Activated CD4-positive, alpha-beta T cell treated with anti-CD3 and anti-CD28 coated beads, Interleukin-2, amount 10 ng/mL, durations not matched to agents 7 days and 5 days (primary cell): ENCODE data around the gene CDK19. TPM values are rescaled to one million over a fixed set of nuclear protein-coding genes. Genes with fewer than 3 reads are reported as not detected.
"Not testable (repeated sequence)": the region's sequence is repeated elsewhere in the genome, so short reads cannot be mapped to it uniquely, and the experiment has no call there.

Experiments used
- CTCF ChIA-PET: fragments of 350-600 bp; sonication (Branson Sonifier 250); formaldehyde crosslinking; loops from one replicate; lab custom pipeline; 2021; ENCODE audit warnings: antibody characterized with exemption; lab: Charles Lee
- POLR2A ChIA-PET: fragments of 350-600 bp; sonication (Branson Sonifier 250); formaldehyde crosslinking; loops from one replicate; lab custom pipeline; 2021; ENCODE audit warnings: antibody characterized with exemption; lab: Charles Lee
- DNase-seq: peaks from one replicate; pipeline ENCODE4 v3.0.0-alpha.2; 2020
- H3K27ac Mint-ChIP-seq: one replicate; pipeline ENCODE4 v1.8.0; 2021; ENCODE audit warnings: mild to moderate bottlenecking, moderate library complexity, mixed read lengths
- H3K27me3 Mint-ChIP-seq: one replicate; pipeline ENCODE4 v1.8.0; 2021; ENCODE audit warnings: mixed read lengths
- H3K36me3 Mint-ChIP-seq: one replicate; pipeline ENCODE4 v1.8.0; 2021; ENCODE audit warnings: low read depth, mixed read lengths
- H3K4me1 Mint-ChIP-seq: one replicate; pipeline ENCODE4 v1.8.0; 2021; ENCODE audit warnings: mixed read lengths
- H3K4me3 Mint-ChIP-seq: one replicate; pipeline ENCODE4 v1.8.0; 2021; ENCODE audit warnings: mild to moderate bottlenecking, moderate library complexity, mixed read lengths
- H3K9me3 Mint-ChIP-seq: one replicate; pipeline ENCODE4 v1.8.0; 2021; ENCODE audit warnings: mixed read lengths
- total RNA-seq, 2 experiments: library from RNA; stranded (reverse); gene quantifications; one replicate each; pipeline ENCODE4 v1.2.3, GENCODE V29; 2021

Gene CDK19
- total RNA-seq, 2 experiments from 2014 or later = 26.5 to 27.3 TPM

- POLR2A ChIA-PET = no interaction called here
- Mint-ChIP-seq H3K4me1 (peaks cover 9% of the 10 kb centered on the region), H3K27me3 (no peaks in the 10 kb centered on the region), H3K4me3 (no peak overlapping the region), H3K9me3 (no peaks in the 10 kb centered on the region), H3K27ac (no peak overlapping the region), H3K36me3 (peaks cover 45% of the 10 kb centered on the region)
- DNase-seq = no peak
- CTCF ChIA-PET = interaction anchor here (1.9 kb wide), 1 partner anchor 86 kb away, joined by 5 read pairs; no protein-coding TSS in a partner anchor
Measured at GRCh38 chr6:110618591-110619267, 196.5 kb downstream of the CDK19 start.

GRCh38 chr6:110617057-110617456, 198.2 kb downstream of the CDK19 start:
- peaks cover 42% of the 10 kb centered on the region for H3K36me3 Mint-ChIP-seq
- H3K27ac Mint-ChIP-seq = peak overlapping the region; percentile 75
- H3K27me3 Mint-ChIP-seq = no peaks in the 10 kb centered on the region
- H3K4me1 Mint-ChIP-seq = peaks cover 9% of the 10 kb centered on the region
- DNase-seq = no peak
- CTCF ChIA-PET = no interaction called here
- POLR2A ChIA-PET = no interaction called here
- H3K9me3 Mint-ChIP-seq = no peaks in the 10 kb centered on the region
- no peak overlapping the region for H3K4me3 Mint-ChIP-seq

- CTCF ChIA-PET = interaction anchor here (0.6 to 0.9 kb wide), 2 partner anchors 93 to 168 kb away, joined by 3 to 4 read pairs; no protein-coding TSS in a partner anchor
- Mint-ChIP-seq H3K36me3 (peaks cover 36% of the 10 kb centered on the region), H3K9me3 (no peaks in the 10 kb centered on the region), H3K4me3 (no peak overlapping the region), H3K27me3 (no peaks in the 10 kb centered on the region), H3K27ac (no peak overlapping the region), H3K4me1 (peaks cover 9% of the 10 kb centered on the region)
- POLR2A ChIA-PET = no interaction called here
- no peak for DNase-seq
Measured at GRCh38 chr6:110615722-110616121, 199.5 kb downstream of the CDK19 start.

- ChIA-PET POLR2A (no interaction called here), CTCF (interaction anchor here (1.0 kb wide), 1 partner anchor 27 kb away, joined by 4 read pairs; no protein-coding TSS in a partner anchor)
- no peak overlapping the region for H3K27ac Mint-ChIP-seq
- H3K9me3 Mint-ChIP-seq = no peaks in the 10 kb centered on the region
- peaks cover 9% of the 10 kb centered on the region for H3K4me1 Mint-ChIP-seq
- H3K27me3 Mint-ChIP-seq = no peaks in the 10 kb centered on the region
- no peak for DNase-seq
- H3K4me3 Mint-ChIP-seq = no peak overlapping the region
- H3K36me3 Mint-ChIP-seq = peaks cover 36% of the 10 kb centered on the region
Measured at GRCh38 chr6:110614586-110614985, 200.7 kb downstream of the CDK19 start.

- CTCF ChIA-PET = interaction anchor here (1.0 kb wide), 1 partner anchor 27 kb away, joined by 4 read pairs; no protein-coding TSS in a partner anchor
Measured at GRCh38 chr6:110614106-110614505, 201.2 kb downstream of the CDK19 start.

GRCh38 chr6:110613356-110613755, 201.9 kb downstream of the CDK19 start:
- Mint-ChIP-seq H3K27ac (no peak overlapping the region), H3K36me3 (peaks cover 25% of the 10 kb centered on the region), H3K4me1 (peaks cover 4% of the 10 kb centered on the region), H3K4me3 (no peak overlapping the region), H3K27me3 (no peaks in the 10 kb centered on the region), H3K9me3 (no peaks in the 10 kb centered on the region)
- CTCF ChIA-PET = no interaction called here
- POLR2A ChIA-PET = no interaction called here
- no peak for DNase-seq

More at GRCh38 chr6:110614106-110614505, 201.2 kb downstream of the CDK19 start:
- Mint-ChIP-seq H3K27me3 (no peaks in the 10 kb centered on the region), H3K27ac (no peak overlapping the region), H3K4me3 (no peak overlapping the region), H3K4me1 (peaks cover 9% of the 10 kb centered on the region), H3K36me3 (peaks cover 32% of the 10 kb centered on the region), H3K9me3 (no peaks in the 10 kb centered on the region)
- DNase-seq = no peak
- POLR2A ChIA-PET = no interaction called here

- Mint-ChIP-seq H3K4me1 (no peaks in the 10 kb centered on the region), H3K36me3 (peaks cover 20% of the 10 kb centered on the region), H3K27me3 (no peaks in the 10 kb centered on the region), H3K27ac (no peak overlapping the region), H3K9me3 (no peaks in the 10 kb centered on the region), H3K4me3 (no peak overlapping the region)
- DNase-seq = no peak
- POLR2A ChIA-PET = no interaction called here
- CTCF ChIA-PET = interaction anchor here (0.5 to 1.1 kb wide), 3 partner anchors 9 to 299 kb away, joined by 3 read pairs; no protein-coding TSS in a partner anchor
Measured at GRCh38 chr6:110612298-110612697, 203.0 kb downstream of the CDK19 start.

- Mint-ChIP-seq H3K4me3 (no peak overlapping the region), H3K27ac (no peak overlapping the region), H3K36me3 (peaks cover 12% of the 10 kb centered on the region), H3K9me3 (no peaks in the 10 kb centered on the region), H3K27me3 (no peaks in the 10 kb centered on the region), H3K4me1 (no peaks in the 10 kb centered on the region)
- DNase-seq = no peak
- ChIA-PET CTCF (no interaction called here), POLR2A (no interaction called here)
Measured at GRCh38 chr6:110609101-110609500, 206.2 kb downstream of the CDK19 start.

GRCh38 chr6:110608151-110608550, 207.1 kb downstream of the CDK19 start:
- Mint-ChIP-seq H3K4me1 (no peaks in the 10 kb centered on the region), H3K4me3 (no peak overlapping the region), H3K36me3 (peaks cover 4% of the 10 kb centered on the region), H3K9me3 (no peaks in the 10 kb centered on the region), H3K27me3 (no peaks in the 10 kb centered on the region), H3K27ac (no peak overlapping the region)
- CTCF ChIA-PET = interaction anchor here (0.6 to 1.2 kb wide), 3 partner anchors 14 to 423 kb away, joined by 3 read pairs; no protein-coding TSS in a partner anchor
- POLR2A ChIA-PET = no interaction called here
- DNase-seq = no peak

GRCh38 chr6:110606151-110606550, 209.1 kb downstream of the CDK19 start:
- CTCF ChIA-PET = no interaction called here
- Mint-ChIP-seq H3K27ac (no peak overlapping the region), H3K4me3 (no peak overlapping the region), H3K27me3 (no peaks in the 10 kb centered on the region), H3K4me1 (no peaks in the 10 kb centered on the region), H3K36me3 (peaks cover 4% of the 10 kb centered on the region), H3K9me3 (no peaks in the 10 kb centered on the region)
- POLR2A ChIA-PET = no interaction called here
- DNase-seq = no peak

- H3K4me1 Mint-ChIP-seq, H3K27ac Mint-ChIP-seq, H3K27me3 Mint-ChIP-seq, CTCF ChIA-PET, H3K9me3 Mint-ChIP-seq, POLR2A ChIA-PET, H3K36me3 Mint-ChIP-seq, H3K4me3 Mint-ChIP-seq, DNase-seq: not testable (repeated sequence)
Measured at GRCh38 chr6:110600640-110601039, 214.6 kb downstream of the CDK19 start.

- H3K27me3 Mint-ChIP-seq = no peaks in the 10 kb centered on the region
- no peaks in the 10 kb centered on the region for H3K4me1 Mint-ChIP-seq
- no peaks in the 10 kb centered on the region for H3K36me3 Mint-ChIP-seq
- H3K4me3 Mint-ChIP-seq = no peak overlapping the region
- no peak overlapping the region for H3K27ac Mint-ChIP-seq
- POLR2A ChIA-PET = no interaction called here
- no peak for DNase-seq
- H3K9me3 Mint-ChIP-seq = peaks cover 10% of the 10 kb centered on the region
- CTCF ChIA-PET = no interaction called here
Measured at GRCh38 chr6:110597761-110598160, 217.5 kb downstream of the CDK19 start.

GRCh38 chr6:110596354-110596753, 218.9 kb downstream of the CDK19 start:
- Mint-ChIP-seq H3K9me3 (peaks cover 10% of the 10 kb centered on the region), H3K27ac (no peak overlapping the region), H3K27me3 (no peaks in the 10 kb centered on the region), H3K36me3 (no peaks in the 10 kb centered on the region), H3K4me3 (no peak overlapping the region), H3K4me1 (no peaks in the 10 kb centered on the region)
- DNase-seq = no peak
- ChIA-PET POLR2A (no interaction called here), CTCF (no interaction called here)
